Keratinocyte (primary cell): ENCODE data around the gene AAGAB. TPM values are rescaled to one million over a fixed set of nuclear protein-coding genes. Genes with fewer than 3 reads are reported as not detected.

ENCODE experiments used
- DNase-seq: peaks from one replicate; pipeline ENCODE4 v3.0.0-alpha.2; 2011; ENCODE audit warnings: low read depth, missing footprints, low spot score
- FAIRE-seq: peaks from 2 replicates; lab custom pipeline; 2011; peaks lifted over from hg19 to GRCh38; lab: Jason Lieb, UNC
- H2AFZ ChIP-seq: 2 replicates; pipeline ENCODE4 v1.6.0; 2012; ENCODE audit warnings: low read length, control low read depth, inconsistent platforms; ENCODE audit not compliant: control insufficient read depth
- H3K27ac ChIP-seq: 2 replicates; pipeline ENCODE4 v1.5.1; 2011; ENCODE audit warnings: low read length; ENCODE audit not compliant: control insufficient read depth, insufficient read depth
- H3K27me3 ChIP-seq: 3 replicates; pipeline ENCODE4 v1.6.0; 2011; ENCODE audit warnings: low read length; ENCODE audit not compliant: control insufficient read depth, insufficient read depth; ENCODE audit errors: extremely low read depth
- H3K36me3 ChIP-seq, 2 experiments: 2 replicates in 1 of 2; 3 replicates in 1 of 2; pipeline ENCODE4 v1.5.1; 2011; ENCODE audit warnings: low read length in 2 of 2, mild to moderate bottlenecking in 1 of 2; ENCODE audit not compliant: control insufficient read depth in 2 of 2, insufficient read depth in 2 of 2; ENCODE audit errors: extremely low read depth in 1 of 2
- H3K4me1 ChIP-seq: 3 replicates; pipeline ENCODE4 v1.5.1; 2011; ENCODE audit warnings: low read length; ENCODE audit not compliant: control insufficient read depth, insufficient read depth; ENCODE audit errors: extremely low read depth
- H3K4me2 ChIP-seq: 3 replicates; pipeline ENCODE4 v1.6.0; 2011; ENCODE audit warnings: low read depth, low read length; ENCODE audit not compliant: control insufficient read depth, insufficient read depth; ENCODE audit errors: extremely low read depth
- H3K4me3 ChIP-seq, 3 experiments: fragments of 200-600 bp in 1 of 3; sonication (generic) in 1 of 3; 2 replicates in 2 of 3; 3 replicates in 1 of 3; pipeline ENCODE4 v1.5.1; 2011 to 2016; ENCODE audit warnings: low read length in 3 of 3, mild to moderate bottlenecking in 3 of 3, control low read depth in 2 of 3, inconsistent platforms in 1 of 3, low read depth in 1 of 3, mixed read lengths in 1 of 3, mixed run types in 1 of 3, moderate library complexity in 1 of 3; ENCODE audit not compliant: control insufficient read depth in 2 of 3, insufficient read depth in 2 of 3; ENCODE audit errors: extremely low read depth in 1 of 3
- H3K79me2 ChIP-seq: 2 replicates; pipeline ENCODE4 v1.6.0; 2012; ENCODE audit warnings: low read length; ENCODE audit not compliant: control insufficient read depth, insufficient read depth
- H3K9ac ChIP-seq: 3 replicates; pipeline ENCODE4 v1.6.0; 2011; ENCODE audit warnings: low read length; ENCODE audit not compliant: control insufficient read depth, insufficient read depth; ENCODE audit errors: extremely low read depth
- H3K9me1 ChIP-seq: 3 replicates; pipeline ENCODE4 v1.6.0; 2011; ENCODE audit warnings: low read length; ENCODE audit not compliant: control insufficient read depth, insufficient read depth; ENCODE audit errors: extremely low read depth
- H3K9me3 ChIP-seq: 2 replicates; pipeline ENCODE4 v1.5.1; 2012; ENCODE audit warnings: low read depth, low read length; ENCODE audit not compliant: control insufficient read depth
- H4K20me1 ChIP-seq: 3 replicates; pipeline ENCODE4 v1.6.0; 2011; ENCODE audit warnings: low read length; ENCODE audit not compliant: control insufficient read depth, insufficient read depth; ENCODE audit errors: extremely low read depth
- EZH2 ChIP-seq: IDR thresholded peaks from one replicate; pipeline ENCODE4 v1.6.1; 2012; ENCODE audit warnings: inconsistent platforms, mild to moderate bottlenecking, low read length, moderate library complexity
- dilution Hi-C: fragments of 300-500 bp; cut with MboI; formaldehyde crosslinking; loops from one replicate; pipeline ENCODE4 v1.7.0; 2020; ENCODE audit warnings: low sequenced_read_pairs; ENCODE audit not compliant: extremely low pct_ligation_motif_present
- polyA plus RNA-seq, 5 experiments: library from polyadenylated mRNA; depleted of rRNA in 3 of 5; stranded (reverse) in 3 of 5; stranded (forward) in 1 of 5; unstranded in 1 of 5; fragments of >200 nt; gene quantifications; 1 replicate in 1 of 5; 2 replicates in 3 of 5; 3 replicates in 1 of 5; pipeline versions ENCODE4 v1.2.1 to v1.2.3, GENCODE V29; 2011 to 2012; ENCODE audit warnings: missing spikeins in 2 of 5, low read depth in 1 of 5, low replicate concordance in 1 of 5
- TF ChIP-seq, protein P1 (sequence below), 3 experiments: IDR thresholded peaks in 1 of 3; conservative IDR thresholded peaks in 1 of 3; optimal IDR thresholded peaks in 1 of 3; 2 replicates in 2 of 3; 3 replicates in 1 of 3; pipeline versions ENCODE3 to v1.5.1; 2011; ENCODE audit warnings: low read length in 3 of 3, mild to moderate bottlenecking in 3 of 3, moderate library complexity in 2 of 3, control low read depth in 1 of 3, inconsistent platforms in 1 of 3; ENCODE audit not compliant: insufficient read depth in 2 of 3; ENCODE audit errors: extremely low read depth in 1 of 3

The AAGAB gene
- polyA plus RNA-seq, 1 donor (not counting 4 experiments of a cell fraction or from before 2014, with no cell fraction given) = 82.7 TPM

DNA sequence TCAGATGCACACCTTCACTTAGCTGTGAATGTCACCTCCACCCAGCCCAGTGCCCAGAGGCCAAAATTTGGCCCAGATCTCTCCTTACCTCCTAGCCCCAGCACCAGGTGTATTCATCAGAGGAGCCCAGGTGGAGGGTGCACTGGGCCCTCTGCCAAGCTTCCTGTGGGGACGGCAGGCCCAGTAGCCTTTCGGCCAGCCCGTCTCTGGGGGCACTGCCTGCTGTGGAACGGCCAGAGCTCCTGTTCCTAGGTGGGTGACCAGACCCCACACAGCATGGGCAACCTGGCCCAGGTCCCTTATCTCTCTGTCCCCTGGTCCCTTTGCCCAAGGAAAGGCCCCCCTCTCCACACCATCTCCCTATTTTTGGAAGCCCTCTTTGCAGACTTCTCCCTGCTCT lies 67.8 kb downstream of the AAGAB start:
- dilution Hi-C loops = no loop called here

DNA sequence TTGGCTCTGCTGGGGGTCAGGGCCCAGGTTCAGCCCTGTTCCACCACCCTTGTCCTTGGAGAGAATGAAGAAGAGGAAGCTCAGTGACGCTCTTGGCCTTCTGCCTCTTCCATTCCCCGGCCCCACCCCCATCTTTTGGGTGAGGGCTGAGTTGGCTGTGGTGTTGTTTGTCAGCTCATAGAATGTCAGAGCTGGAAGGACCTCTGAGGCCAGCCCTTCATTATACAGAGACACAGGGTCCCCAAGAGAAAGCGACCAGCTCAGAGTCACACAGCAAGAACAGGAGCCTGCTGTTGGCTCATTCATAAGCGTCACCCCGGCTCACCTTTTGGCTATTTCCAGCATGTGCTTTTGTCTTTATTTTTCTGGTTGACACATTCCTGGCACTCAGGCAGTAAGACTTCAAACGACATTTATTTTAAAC lies 68.2 kb downstream of the AAGAB start:
- no peaks in the 10 kb centered on the region for H4K20me1 ChIP-seq
- no peak for TF ChIP-seq EZH2
- TF ChIP-seq, protein P1, sequence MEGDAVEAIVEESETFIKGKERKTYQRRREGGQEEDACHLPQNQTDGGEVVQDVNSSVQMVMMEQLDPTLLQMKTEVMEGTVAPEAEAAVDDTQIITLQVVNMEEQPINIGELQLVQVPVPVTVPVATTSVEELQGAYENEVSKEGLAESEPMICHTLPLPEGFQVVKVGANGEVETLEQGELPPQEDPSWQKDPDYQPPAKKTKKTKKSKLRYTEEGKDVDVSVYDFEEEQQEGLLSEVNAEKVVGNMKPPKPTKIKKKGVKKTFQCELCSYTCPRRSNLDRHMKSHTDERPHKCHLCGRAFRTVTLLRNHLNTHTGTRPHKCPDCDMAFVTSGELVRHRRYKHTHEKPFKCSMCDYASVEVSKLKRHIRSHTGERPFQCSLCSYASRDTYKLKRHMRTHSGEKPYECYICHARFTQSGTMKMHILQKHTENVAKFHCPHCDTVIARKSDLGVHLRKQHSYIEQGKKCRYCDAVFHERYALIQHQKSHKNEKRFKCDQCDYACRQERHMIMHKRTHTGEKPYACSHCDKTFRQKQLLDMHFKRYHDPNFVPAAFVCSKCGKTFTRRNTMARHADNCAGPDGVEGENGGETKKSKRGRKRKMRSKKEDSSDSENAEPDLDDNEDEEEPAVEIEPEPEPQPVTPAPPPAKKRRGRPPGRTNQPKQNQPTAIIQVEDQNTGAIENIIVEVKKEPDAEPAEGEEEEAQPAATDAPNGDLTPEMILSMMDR (optimal IDR thresholded peaks at IDR 0.05 in 1 of 3, IDR thresholded peaks at IDR 0.05 in 1 of 3, conservative IDR thresholded peaks at IDR 0.05 in 1 of 3; ENCODE audit: extremely low read depth in 1 of 3, insufficient read depth in 2 of 3, low read length in 3 of 3) = no peak
- H3K27me3 ChIP-seq = no peaks in the 10 kb centered on the region
- FAIRE-seq (no peak), DNase-seq (no peak)
- H3K9me1 ChIP-seq = no peaks in the 10 kb centered on the region
- no peak overlapping the region for H3K4me3 ChIP-seq
- H3K9ac ChIP-seq = no peak overlapping the region
- peaks cover 47 to 70% of the 10 kb centered on the region in 2 experiments for H3K36me3 ChIP-seq
- dilution Hi-C loops = no loop called here
- H2AFZ ChIP-seq = no peak overlapping the region
- H3K27ac ChIP-seq = peak overlapping the region; percentile 17
- H3K79me2 ChIP-seq = no peaks in the 10 kb centered on the region
- no peaks in the 10 kb centered on the region for H3K9me3 ChIP-seq
- H3K4me2 ChIP-seq = no peak overlapping the region
- H3K4me1 ChIP-seq = peaks cover 11% of the 10 kb centered on the region

More for the DNA sequence above, 67.8 kb downstream of the AAGAB start:
- Histone ChIP-seq H3K27me3 (no peaks in the 10 kb centered on the region), H3K4me3 (no peak overlapping the region), H3K9me1 (no peaks in the 10 kb centered on the region), H3K79me2 (no peaks in the 10 kb centered on the region), H4K20me1 (no peaks in the 10 kb centered on the region), H3K4me2 (no peak overlapping the region), H3K36me3 (peaks cover 46 to 74% of the 10 kb centered on the region in 2 experiments), H3K4me1 (peaks cover 11% of the 10 kb centered on the region), H3K9ac (no peak overlapping the region), H3K27ac (no peak overlapping the region), H2AFZ (no peak overlapping the region), H3K9me3 (no peaks in the 10 kb centered on the region)
- DNase-seq (no peak), FAIRE-seq (no peak)
- TF ChIP-seq EZH2 = no peak
- TF ChIP-seq, protein P1 (optimal IDR thresholded peaks at IDR 0.05 in 1 of 3, IDR thresholded peaks at IDR 0.05 in 1 of 3, conservative IDR thresholded peaks at IDR 0.05 in 1 of 3; ENCODE audit: extremely low read depth in 1 of 3, insufficient read depth in 2 of 3, low read length in 3 of 3) = no peak
